ENCODE results near the gene TMC7. TPM values are rescaled to one million over a fixed set of nuclear protein-coding genes. Genes with fewer than 3 reads are reported as not detected.

TMC7 gene
- total and polyA plus RNA-seq, 3 donors from 2014 or later, result 9.8 to 33.0 (median 14.6) TPM

DNA sequence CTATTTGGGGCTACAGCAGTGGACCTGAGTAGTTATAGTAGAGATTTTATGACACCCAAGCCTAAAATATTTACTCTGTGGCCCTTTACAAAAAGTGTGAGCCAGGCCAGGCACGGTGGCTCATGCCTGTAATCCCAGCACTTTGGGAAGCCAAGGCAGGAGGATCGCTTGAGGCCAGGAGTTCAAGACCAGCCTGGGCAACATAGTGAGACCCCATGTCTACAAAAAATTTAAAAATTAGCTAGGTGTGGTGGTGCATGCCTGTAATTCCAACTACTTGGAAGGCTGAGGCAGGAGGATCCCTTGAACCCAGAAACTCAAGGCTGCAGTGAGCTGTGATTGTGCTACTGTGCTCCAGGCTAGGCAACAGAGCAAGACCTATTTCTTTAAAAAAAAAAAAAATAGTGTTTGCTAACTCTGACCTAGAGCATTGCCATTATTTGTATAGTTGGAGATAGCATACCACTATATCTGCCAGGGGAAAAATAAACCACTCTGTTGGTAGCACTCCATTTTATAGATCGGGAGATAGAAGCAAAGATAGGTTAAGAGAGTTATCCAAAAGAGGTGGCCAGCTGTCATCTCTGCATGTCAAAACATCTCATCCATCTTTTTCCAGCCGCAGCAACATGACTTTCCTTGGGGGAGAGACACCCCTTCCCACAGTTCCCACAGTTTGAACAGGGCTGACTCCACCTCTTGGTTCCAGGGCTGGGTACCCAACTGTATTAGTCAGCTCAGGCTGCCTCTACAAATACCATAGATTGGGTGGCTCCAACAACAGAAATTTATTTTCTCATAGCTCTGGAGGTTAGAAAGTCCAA, 127.0 kb downstream of the TMC7 start:
- WGBS, 2 donors, result 94 to 97% methylated on average over 4 of the region's 4 CpGs
- H3K27ac ChIP-seq, result no peak overlapping the region

DNA sequence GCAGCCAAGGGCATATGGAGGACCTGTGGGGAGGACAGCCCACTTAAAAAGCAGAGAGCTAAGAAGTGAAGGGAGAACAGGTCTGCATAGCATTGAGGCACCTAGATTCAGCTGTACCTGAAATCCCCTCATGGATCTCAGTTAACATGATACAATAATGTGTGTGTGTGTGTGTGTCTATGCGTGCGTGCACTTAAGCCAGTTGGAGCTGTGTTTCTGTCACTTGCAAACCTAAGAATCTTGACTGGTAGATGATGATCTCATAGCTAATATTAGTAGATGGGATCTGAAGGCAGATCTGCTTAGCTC, 128.3 kb downstream of the TMC7 start:
- WGBS, 2 donors, result 81 to 84% methylated on average over 2 of the region's 2 CpGs

More for the DNA sequence above, 127.0 kb downstream of the TMC7 start:
- intact Hi-C loops (cut with DNase I; ENCODE audit: low total_unique reads), result no loop called here
- H3K36me3 ChIP-seq (ENCODE audit: low read depth, missing control alignments), result no peaks in the 10 kb centered on the region
- TF ChIP-seq POLR2A (IDR thresholded peaks at IDR 0.05), result no peak
- TF ChIP-seq, protein P1, sequence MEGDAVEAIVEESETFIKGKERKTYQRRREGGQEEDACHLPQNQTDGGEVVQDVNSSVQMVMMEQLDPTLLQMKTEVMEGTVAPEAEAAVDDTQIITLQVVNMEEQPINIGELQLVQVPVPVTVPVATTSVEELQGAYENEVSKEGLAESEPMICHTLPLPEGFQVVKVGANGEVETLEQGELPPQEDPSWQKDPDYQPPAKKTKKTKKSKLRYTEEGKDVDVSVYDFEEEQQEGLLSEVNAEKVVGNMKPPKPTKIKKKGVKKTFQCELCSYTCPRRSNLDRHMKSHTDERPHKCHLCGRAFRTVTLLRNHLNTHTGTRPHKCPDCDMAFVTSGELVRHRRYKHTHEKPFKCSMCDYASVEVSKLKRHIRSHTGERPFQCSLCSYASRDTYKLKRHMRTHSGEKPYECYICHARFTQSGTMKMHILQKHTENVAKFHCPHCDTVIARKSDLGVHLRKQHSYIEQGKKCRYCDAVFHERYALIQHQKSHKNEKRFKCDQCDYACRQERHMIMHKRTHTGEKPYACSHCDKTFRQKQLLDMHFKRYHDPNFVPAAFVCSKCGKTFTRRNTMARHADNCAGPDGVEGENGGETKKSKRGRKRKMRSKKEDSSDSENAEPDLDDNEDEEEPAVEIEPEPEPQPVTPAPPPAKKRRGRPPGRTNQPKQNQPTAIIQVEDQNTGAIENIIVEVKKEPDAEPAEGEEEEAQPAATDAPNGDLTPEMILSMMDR (IDR thresholded peaks at IDR 0.05), result no peak
- H3K4me3 ChIP-seq, result no peak overlapping the region
- no peaks in the 10 kb centered on the region for H3K9me3 ChIP-seq
- peaks cover 9% of the 10 kb centered on the region for H3K4me1 ChIP-seq
- H3K27me3 ChIP-seq, result no peaks in the 10 kb centered on the region
- DNase-seq, result no peak

More for the DNA sequence above, 128.3 kb downstream of the TMC7 start:
- no peaks in the 10 kb centered on the region for H3K9me3 ChIP-seq
- TF ChIP-seq, protein P1 (IDR thresholded peaks at IDR 0.05), result no peak
- no peak for TF ChIP-seq POLR2A (IDR thresholded peaks at IDR 0.05)
- no peak for DNase-seq
- H3K27ac ChIP-seq, result no peak overlapping the region
- H3K4me3 ChIP-seq, result no peak overlapping the region
- H3K4me1 ChIP-seq, result peaks cover 18% of the 10 kb centered on the region
- intact Hi-C loops (cut with DNase I; ENCODE audit: low total_unique reads), result no loop called here
- H3K36me3 ChIP-seq (ENCODE audit: low read depth, missing control alignments), result no peaks in the 10 kb centered on the region
- H3K27me3 ChIP-seq, result no peaks in the 10 kb centered on the region

Small RNAs within 50 kb of the gene (small RNA-seq; reads per million reads assigned to genes)
- 0 reads per million in 2 donors for gene RNU6-1340P

Other genes starting within 250 kb of the TMC7 start
- 100 to 1,000 TPM; 342 to 970 TPM for gene RPS15A, start 193.6 kb upstream of the TMC7 start, total RNA-seq
- gene RPS15A, start 193.6 kb upstream of the TMC7 start, polyA plus RNA-seq (ENCODE audit: insufficient read depth, low read depth, low replicate concordance), result 1,223 TPM
- gene ARL6IP1, start 182.4 kb upstream of the TMC7 start, total RNA-seq, result 100 to 1,000 TPM; 392 TPM
- gene ARL6IP1, start 182.4 kb upstream of the TMC7 start, polyA plus RNA-seq (ENCODE audit: insufficient read depth, low read depth, low replicate concordance), result 219 TPM
- 100 to 1,000 TPM; 113 to 138 TPM for gene SMG1, start 57.5 kb upstream of the TMC7 start, total RNA-seq
- 32.3 TPM for gene SMG1, start 57.5 kb upstream of the TMC7 start, polyA plus RNA-seq (ENCODE audit: insufficient read depth, low read depth, low replicate concordance)
- gene COQ7, start 83.7 kb downstream of the TMC7 start, total RNA-seq, result 10 to 100 TPM; 42.0 to 53.6 TPM
- gene COQ7, start 83.7 kb downstream of the TMC7 start, polyA plus RNA-seq (ENCODE audit: insufficient read depth, low read depth, low replicate concordance), result 58.4 TPM
- 10 to 100 TPM; 15.7 to 24.6 TPM for gene ITPRIPL2, start 130.0 kb downstream of the TMC7 start, total RNA-seq
- gene ITPRIPL2, start 130.0 kb downstream of the TMC7 start, polyA plus RNA-seq (ENCODE audit: insufficient read depth, low read depth, low replicate concordance), result 8.5 TPM
- 1 to 10 TPM; 3.1 to 3.7 TPM for gene SYT17, start 184.3 kb downstream of the TMC7 start, total RNA-seq
- gene SYT17, start 184.3 kb downstream of the TMC7 start, polyA plus RNA-seq (ENCODE audit: insufficient read depth, low read depth, low replicate concordance), result 0.75 TPM

Data from testis (tissue), 3 donors.